Heart left ventricle (tissue), 13 donors: ENCODE data around the gene NCAPG2.

Experiments
- CTCF ChIP-seq, 12 donors: fragments of 200-600 bp; sonication (generic) in 4 of 12; IDR thresholded peaks; one replicate each; pipeline versions ENCODE4 v1.5.0 to v1.8.0; 2018 to 2022; ENCODE audit warnings: antibody characterized with exemption in 12 of 12, mild to moderate bottlenecking in 5 of 12
- POLR2A ChIP-seq, 2 donors: fragments of 450-650 bp; IDR thresholded peaks; one replicate each; pipeline ENCODE4 v1.6.1; 2017; ENCODE audit warnings: antibody characterized with exemption in 2 of 2, mild to moderate bottlenecking in 2 of 2, moderate library complexity in 2 of 2
- donor health status: ischemic (EF 13 %, LVEDD 7.1; RV severe dilation, severe dysfunction).
- donor health status: DM: no; HTN: yes; CAD: no.
- donor health status: DM: no; HTN: no; CAD: no.
- donor health status: ischemic (EF 25% LVEDD 6.9; RV normal size, moderate dysfunction).
- donor health status: ischemic (EF 25% LVEDD 5.7; RV mildly dilated, moderate dysfunction).
- donor health status: ischemic (EF 35%, LVEDD 5.7; RV mildly dilated, moderate dysfunction).
- donor health status: nonischemic (EF 11% LVEDD 7.7; RV severe dilation, severe dysfunction).
- donor health status: DM: yes; HTN: yes; CAD: no.
- donor health status: PGD.
- donor health status: ischemic (EF 29% LVEDD 5.4; RV normal size, mild dysfunction).
- donor health status: nonischemic (EF 23%, LVEDD 6.1; RV moderate dilation, normal function).

- no peak for TF ChIP-seq CTCF (IDR thresholded peaks at IDR 0.05)
- TF ChIP-seq POLR2A (IDR thresholded peaks at IDR 0.05), result no peak
Observed at GRCh38 chr7:158645842-158646241, 58.8 kb downstream of the NCAPG2 start.
